Measurements from ENCODE around the gene TNRC6C.

GRCh38 chr17:78143214-78144146 is 185.0 kb downstream of the TNRC6C start:
- TF ChIP-seq CTCF (IDR thresholded peaks at IDR 0.05) (no peak), POLR2A (IDR thresholded peaks at IDR 0.05) (no peak)
